Urinary bladder (tissue), 4 donors: ENCODE measurements around the gene CPXM2. TPM values are rescaled to one million over a fixed set of nuclear protein-coding genes. Genes with fewer than 3 reads are reported as not detected.

ENCODE experiments used
- DNase-seq: peaks from one replicate; pipeline ENCODE4 v3.0.0-alpha.2; 2015; ENCODE audit errors: extremely low spot score
- H3K27ac ChIP-seq: one replicate; pipeline ENCODE4 v1.5.1; 2013; ENCODE audit warnings: low read depth, mild to moderate bottlenecking, moderate library complexity
- H3K36me3 ChIP-seq: one replicate; pipeline ENCODE4 v1.6.1; 2013; ENCODE audit warnings: mild to moderate bottlenecking, moderate library complexity; ENCODE audit not compliant: insufficient read depth
- H3K4me1 ChIP-seq: one replicate; pipeline ENCODE4 v1.6.1; 2013; ENCODE audit warnings: mild to moderate bottlenecking, moderate library complexity; ENCODE audit not compliant: insufficient read depth
- H3K4me3 ChIP-seq: one replicate; pipeline ENCODE4 v1.5.1; 2013; ENCODE audit warnings: low read depth, low read length
- WGBS: extraction: QIAGEN DNeasy Blood & Tissue Kit; methylation state at CpG from one replicate; pipeline ENCODE4 v1.1.7; 2013; 5-methylcytosine and 5-hydroxymethylcytosine counted together
- polyA plus RNA-seq: library from polyadenylated mRNA; stranded (reverse); fragments of 200-250 nt; gene quantifications from one replicate; pipeline ENCODE4 v1.2.3, GENCODE V29; 2013
- total RNA-seq: library from RNA; depleted of rRNA; stranded (reverse); fragments of >200 nt; gene quantifications from one replicate; pipeline ENCODE4 v1.2.3, GENCODE V29; 2014
- donor health status: healthy with polysubstance abuse.
- donor health status: healthy.

CPXM2 gene
- 12.3 TPM for total RNA-seq
- 48.1 TPM for polyA plus RNA-seq

- peak within 1 kb of the TSS; percentile 22 for H3K4me3 ChIP-seq
- WGBS: 3% methylated on average over 80 of the region's 80 CpGs
- no peak within 1 kb of the TSS for H3K27ac ChIP-seq
- no peak for DNase-seq
- H3K36me3 ChIP-seq: no peaks in the 10 kb centered on the region
- no peaks in the 10 kb centered on the region for H3K4me1 ChIP-seq
These were observed at the start of gene CPXM2 for GRCh38 chr10:123891144-123892071. CPXM2 (minus strand) TSS chr10:123891807; CDS start chr10:123891659, 148 bp downstream.

GRCh38 chr10:123939591-123939990 lies 48.0 kb upstream of the CPXM2 start:
- no peaks in the 10 kb centered on the region for H3K36me3 ChIP-seq
- DNase-seq: no peak
- no peak overlapping the region for H3K4me3 ChIP-seq
- H3K4me1 ChIP-seq: peaks cover 2% of the 10 kb centered on the region
- 90% methylated on average over 7 of the region's 7 CpGs for WGBS
- H3K27ac ChIP-seq: no peak overlapping the region

GRCh38 chr10:123938890-123939289 lies 47.3 kb upstream of the CPXM2 start:
- peaks cover 2% of the 10 kb centered on the region for H3K4me1 ChIP-seq
- WGBS: 78% methylated on average over 4 of the region's 4 CpGs
- H3K36me3 ChIP-seq: no peaks in the 10 kb centered on the region
- no peak overlapping the region for H3K27ac ChIP-seq
- DNase-seq: no peak
- no peak overlapping the region for H3K4me3 ChIP-seq

- Histone ChIP-seq H3K27ac (no peak overlapping the region), H3K36me3 (no peaks in the 10 kb centered on the region), H3K4me1 (no peaks in the 10 kb centered on the region), H3K4me3 (no peak overlapping the region)
- WGBS: 79% methylated on average over 5 of the region's 5 CpGs
- no peak for DNase-seq
These were observed 44.8 kb upstream of the CPXM2 start for GRCh38 chr10:123936426-123936825.

GRCh38 chr10:123935680-123936079 lies 44.1 kb upstream of the CPXM2 start:
- Histone ChIP-seq H3K27ac (no peak overlapping the region), H3K36me3 (no peaks in the 10 kb centered on the region), H3K4me1 (no peaks in the 10 kb centered on the region), H3K4me3 (no peak overlapping the region)
- DNase-seq: no peak
- WGBS: 94% methylated on average over 2 of the region's 2 CpGs

- WGBS: 70% methylated on average over 4 of the region's 4 CpGs
- no peaks in the 10 kb centered on the region for H3K36me3 ChIP-seq
- no peaks in the 10 kb centered on the region for H3K4me1 ChIP-seq
- no peak overlapping the region for H3K27ac ChIP-seq
- no peak overlapping the region for H3K4me3 ChIP-seq
- DNase-seq: no peak
These were observed 43.2 kb upstream of the CPXM2 start for GRCh38 chr10:123934846-123935245.

- Histone ChIP-seq H3K4me3 (no peak overlapping the region), H3K4me1 (no peaks in the 10 kb centered on the region), H3K36me3 (no peaks in the 10 kb centered on the region), H3K27ac (no peak overlapping the region)
- no peak for DNase-seq
- 77% methylated on average over 9 of the region's 9 CpGs for WGBS
These were observed 38.9 kb upstream of the CPXM2 start for GRCh38 chr10:123930340-123931001.

GRCh38 chr10:123929791-123930190 lies 38.2 kb upstream of the CPXM2 start:
- 68% methylated on average over 7 of the region's 7 CpGs for WGBS
- no peak overlapping the region for H3K27ac ChIP-seq
- no peak for DNase-seq
- no peaks in the 10 kb centered on the region for H3K4me1 ChIP-seq
- no peaks in the 10 kb centered on the region for H3K36me3 ChIP-seq
- H3K4me3 ChIP-seq: no peak overlapping the region

- WGBS: 67% methylated on average over 2 of the region's 2 CpGs
- no peak for DNase-seq
These were observed 36.8 kb upstream of the CPXM2 start for GRCh38 chr10:123928427-123928826.

GRCh38 chr10:123926401-123927264 lies 35.0 kb upstream of the CPXM2 start:
- Histone ChIP-seq H3K4me1 (no peaks in the 10 kb centered on the region), H3K4me3 (no peak overlapping the region), H3K36me3 (no peaks in the 10 kb centered on the region), H3K27ac (no peak overlapping the region)
- no peak for DNase-seq
- 76% methylated on average over 7 of the region's 7 CpGs for WGBS

More at GRCh38 chr10:123928427-123928826, 36.8 kb upstream of the CPXM2 start:
- Histone ChIP-seq H3K4me1 (no peaks in the 10 kb centered on the region), H3K36me3 (no peaks in the 10 kb centered on the region), H3K4me3 (no peak overlapping the region), H3K27ac (no peak overlapping the region)

GRCh38 chr10:123922126-123922525 lies 30.5 kb upstream of the CPXM2 start:
- Histone ChIP-seq H3K4me1 (no peaks in the 10 kb centered on the region), H3K4me3 (no peak overlapping the region), H3K27ac (no peak overlapping the region), H3K36me3 (no peaks in the 10 kb centered on the region)
- WGBS: 76% methylated on average over 2 of the region's 2 CpGs
- no peak for DNase-seq

GRCh38 chr10:123916775-123917174 lies 25.2 kb upstream of the CPXM2 start:
- Histone ChIP-seq H3K4me1 (no peaks in the 10 kb centered on the region), H3K4me3 (no peak overlapping the region), H3K36me3 (no peaks in the 10 kb centered on the region), H3K27ac (no peak overlapping the region)
- 75% methylated on average over 3 of the region's 3 CpGs for WGBS
- DNase-seq: no peak

GRCh38 chr10:123913688-123914268 lies 22.2 kb upstream of the CPXM2 start:
- WGBS: 38% methylated on average over 8 of the region's 8 CpGs

More at GRCh38 chr10:123913688-123914268, 22.2 kb upstream of the CPXM2 start:
- Histone ChIP-seq H3K27ac (no peak overlapping the region), H3K36me3 (no peaks in the 10 kb centered on the region), H3K4me3 (no peak overlapping the region), H3K4me1 (no peaks in the 10 kb centered on the region)
- DNase-seq: no peak
